HepG2 (cell line): ENCODE results near the gene SPPL3. TPM values are rescaled to one million over a fixed set of nuclear protein-coding genes. Genes with fewer than 3 reads are reported as not detected.
"Not testable (repeated sequence)": the region's sequence is repeated elsewhere in the genome, so short reads cannot be mapped to it uniquely, and the experiment has no call there.

ENCODE experiments used
- ATAC-seq: fragments of 200-7000 bp; cut with Tn5 transposase; 3 replicates; pipeline ENCODE4 v1.9.1; 2020; ENCODE audit warnings: mild to moderate bottlenecking, moderate library complexity
- BruUV-seq: library from RNA; stranded (reverse); fragments of 400-500 nt; replicated peaks from 2 replicates; lab custom pipeline; 2021; lab: Mats Ljungman, UMichigan
- CTCF ChIA-PET: fragments of 300-600 bp; formaldehyde crosslinking; extraction: SDS; loops from one replicate; lab custom pipeline; 2021; ENCODE audit warnings: low total read pairs, inconsistent platforms, low intra/inter-chr PET ratio; lab: Yijun Ruan, JAX
- POLR2A ChIA-PET: fragments of 350-600 bp; sonication (Branson Sonifier 250); formaldehyde crosslinking; loops from one replicate; lab custom pipeline; 2020; ENCODE audit warnings: antibody characterized with exemption, inconsistent platforms; lab: Yijun Ruan, JAX
- DNase-seq: peaks from one replicate; pipeline ENCODE4 v3.0.0-alpha.2; 2015; ENCODE audit warnings: low spot score
- FAIRE-seq: peaks from 3 replicates; lab custom pipeline; 2011; peaks lifted over from hg19 to GRCh38; lab: Jason Lieb, UNC
- H2AFZ ChIP-seq: one replicate; pipeline ENCODE4 v1.6.1; 2011; ENCODE audit warnings: low read length, inconsistent platforms
- H3K27ac ChIP-seq: fragments of 300-600 bp; 3 replicates; pipeline ENCODE4 v1.8.0; 2011; ENCODE audit warnings: mixed run types, mild to moderate bottlenecking, mixed read lengths, low read length, inconsistent platforms; ENCODE audit not compliant: insufficient read depth; ENCODE audit errors: extremely low read length
- H3K27me3 ChIP-seq, 2 experiments: fragments of 200-600 bp in 1 of 2; 2 replicates in 1 of 2; 3 replicates in 1 of 2; pipeline versions ENCODE4 v1.6.0 to v1.8.0; 2011; ENCODE audit warnings: low read length in 2 of 2, mild to moderate bottlenecking in 2 of 2, moderate library complexity in 2 of 2, inconsistent platforms in 1 of 2; ENCODE audit not compliant: insufficient read depth in 2 of 2, control insufficient read depth in 1 of 2
- H3K36me3 ChIP-seq, 2 experiments: fragments of 200-600 bp in 1 of 2; replicated peaks in 1 of 2; 2 replicates in 1 of 2; 3 replicates in 1 of 2; pipeline versions ENCODE4 v1.5.1 to v1.8.0; 2011; ENCODE audit warnings: low read length in 2 of 2, inconsistent platforms in 1 of 2; ENCODE audit not compliant: insufficient read depth in 2 of 2, control insufficient read depth in 1 of 2
- H3K4me1 ChIP-seq: 2 replicates; pipeline ENCODE4 v1.5.1; 2012; ENCODE audit warnings: low read length, inconsistent platforms; ENCODE audit not compliant: insufficient read depth
- H3K4me2 ChIP-seq: 2 replicates; pipeline ENCODE4 v1.6.0; 2011; ENCODE audit warnings: low read depth, low read length, inconsistent platforms
- H3K4me3 ChIP-seq, 3 experiments: fragments of 200-600 bp in 1 of 3; sonication (generic), shearing (Covaris generic) in 1 of 3; replicated peaks in 1 of 3; 2 replicates each; pipeline ENCODE4 v1.5.1; 2011 to 2016; ENCODE audit warnings: low read length in 3 of 3, inconsistent platforms in 2 of 3, low read depth in 2 of 3, mild to moderate bottlenecking in 2 of 3, control low read depth in 1 of 3, mixed read lengths in 1 of 3; ENCODE audit not compliant: insufficient read depth in 1 of 3
- H3K79me2 ChIP-seq: one replicate; pipeline ENCODE4 v1.6.1; 2011; ENCODE audit warnings: low read length, inconsistent platforms; ENCODE audit not compliant: insufficient read depth
- H3K9ac ChIP-seq: 2 replicates; pipeline ENCODE4 v1.6.0; 2011; ENCODE audit warnings: mild to moderate bottlenecking, low read depth, low read length, inconsistent platforms; ENCODE audit not compliant: insufficient read depth
- H3K9me3 ChIP-seq: 2 replicates; pipeline ENCODE4 v1.5.1; 2012; ENCODE audit warnings: mild to moderate bottlenecking, low read length
- H4K20me1 ChIP-seq: 2 replicates; pipeline ENCODE4 v1.6.0; 2011; ENCODE audit warnings: inconsistent platforms, mild to moderate bottlenecking, low read length, moderate library complexity; ENCODE audit not compliant: insufficient read depth
- BRD4 ChIP-seq: sonication (generic); formaldehyde crosslinking; IDR thresholded peaks from 2 replicates; pipeline ENCODE4 v1.4.0; 2020; ENCODE audit warnings: missing genetic modification reagents
- CEBPG ChIP-seq: IDR thresholded peaks from 2 replicates; pipeline ENCODE4 v1.6.1; 2016
- NAIF1 ChIP-seq: sonication (generic); formaldehyde crosslinking; IDR thresholded peaks from 2 replicates; pipeline ENCODE4 v1.5.0; 2020; ENCODE audit warnings: mild to moderate bottlenecking, missing genetic modification reagents, borderline replicate concordance
- WGBS: methylation state at CpG from one replicate; pipeline ENCODE4 v1.1.6; 2017; ENCODE audit warnings: low lambda C conversion rate; 5-methylcytosine and 5-hydroxymethylcytosine counted together
- in situ Hi-C: cut with HindIII; loops from 2 replicates; pipeline ENCODE4 v1.10.0; 2017; ENCODE audit warnings: low pct_unique_long_range_greater_than_20kb; ENCODE audit not compliant: extremely low pct_ligation_motif_present
- intact Hi-C: fragments of 100-400 bp; cut with micrococcal nuclease; formaldehyde crosslinking; loops from one replicate; pipeline ENCODE4 v1.10.0; 2022; ENCODE audit not compliant: unreplicated experiment
- polyA plus RNA-seq, 8 experiments: library from polyadenylated mRNA; depleted of rRNA in 3 of 8; stranded (reverse) in 7 of 8; unstranded in 1 of 8; fragments of >200 nt; fragmentation: Illumina TruSeq in 4 of 8; extraction: Trizol in 4 of 8; gene quantifications; 2 replicates each; pipeline versions ENCODE4 v1.2.1 to v1.2.3, GENCODE V29; 2011 to 2016; ENCODE audit warnings: low read depth in 4 of 8, missing spikeins in 1 of 8, mixed read lengths in 1 of 8; ENCODE audit not compliant: insufficient read depth in 1 of 8
- total RNA-seq, 5 experiments: library from RNA; depleted of rRNA; stranded (reverse); fragments of >200 nt; fragmentation: Illumina TruSeq; extraction: Trizol; gene quantifications; 2 replicates each; pipeline ENCODE4 v1.2.3, GENCODE V29; 2016; ENCODE audit warnings: low read depth in 1 of 5
- TF ChIP-seq, protein P1 (sequence below): sonication (generic); formaldehyde crosslinking; IDR thresholded peaks from 2 replicates; pipeline ENCODE4 v1.8.1; 2023; ENCODE audit warnings: mild to moderate bottlenecking, missing genetic modification reagents, borderline replicate concordance
- TF ChIP-seq, protein P2 (sequence below): sonication (generic); formaldehyde crosslinking; IDR thresholded peaks from 2 replicates; pipeline ENCODE4 v1.4.0; 2020; ENCODE audit warnings: missing genetic modification reagents
- TF ChIP-seq, protein P3 (sequence below): sonication (generic); formaldehyde crosslinking; IDR thresholded peaks from 2 replicates; pipeline ENCODE4 v1.8.0; 2022; ENCODE audit warnings: missing genetic modification reagents, mild to moderate bottlenecking, moderate library complexity, borderline replicate concordance

The SPPL3 gene
- total and polyA plus RNA-seq, 2 of the 13 experiments (the other 11 are each of a cell fraction or from before 2014, with no cell fraction given), result 8.9 to 9.1 TPM

DNA sequence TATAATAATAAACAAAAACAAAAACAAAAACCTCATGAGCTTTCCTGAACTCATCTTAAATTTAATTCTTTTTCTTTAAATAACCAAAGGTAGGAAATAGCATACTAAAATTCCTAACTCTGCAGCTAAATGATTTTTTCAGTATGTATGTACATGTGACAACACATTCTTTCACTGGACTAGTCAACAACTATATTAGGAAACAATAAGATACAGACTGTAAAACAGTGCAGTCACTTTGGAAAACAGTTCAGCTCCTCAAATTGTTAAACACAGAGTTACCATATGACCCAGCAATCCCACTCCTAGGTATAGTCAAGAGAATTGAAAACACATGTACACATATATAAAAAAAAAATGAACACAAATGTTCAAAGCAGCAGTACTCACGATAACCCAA is 64.7 kb downstream of the SPPL3 start (continued):
- TF ChIP-seq BRD4 (CRISPR knock-in tag) (no peak), NAIF1 (CRISPR knock-in tag) (no peak), CEBPG (CRISPR knock-in tag) (no peak)
- TF ChIP-seq, protein P1, sequence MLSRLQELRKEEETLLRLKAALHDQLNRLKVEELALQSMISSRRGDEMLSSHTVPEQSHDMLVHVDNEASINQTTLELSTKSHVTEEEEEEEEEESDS, result no peak
- TF ChIP-seq, protein P2, sequence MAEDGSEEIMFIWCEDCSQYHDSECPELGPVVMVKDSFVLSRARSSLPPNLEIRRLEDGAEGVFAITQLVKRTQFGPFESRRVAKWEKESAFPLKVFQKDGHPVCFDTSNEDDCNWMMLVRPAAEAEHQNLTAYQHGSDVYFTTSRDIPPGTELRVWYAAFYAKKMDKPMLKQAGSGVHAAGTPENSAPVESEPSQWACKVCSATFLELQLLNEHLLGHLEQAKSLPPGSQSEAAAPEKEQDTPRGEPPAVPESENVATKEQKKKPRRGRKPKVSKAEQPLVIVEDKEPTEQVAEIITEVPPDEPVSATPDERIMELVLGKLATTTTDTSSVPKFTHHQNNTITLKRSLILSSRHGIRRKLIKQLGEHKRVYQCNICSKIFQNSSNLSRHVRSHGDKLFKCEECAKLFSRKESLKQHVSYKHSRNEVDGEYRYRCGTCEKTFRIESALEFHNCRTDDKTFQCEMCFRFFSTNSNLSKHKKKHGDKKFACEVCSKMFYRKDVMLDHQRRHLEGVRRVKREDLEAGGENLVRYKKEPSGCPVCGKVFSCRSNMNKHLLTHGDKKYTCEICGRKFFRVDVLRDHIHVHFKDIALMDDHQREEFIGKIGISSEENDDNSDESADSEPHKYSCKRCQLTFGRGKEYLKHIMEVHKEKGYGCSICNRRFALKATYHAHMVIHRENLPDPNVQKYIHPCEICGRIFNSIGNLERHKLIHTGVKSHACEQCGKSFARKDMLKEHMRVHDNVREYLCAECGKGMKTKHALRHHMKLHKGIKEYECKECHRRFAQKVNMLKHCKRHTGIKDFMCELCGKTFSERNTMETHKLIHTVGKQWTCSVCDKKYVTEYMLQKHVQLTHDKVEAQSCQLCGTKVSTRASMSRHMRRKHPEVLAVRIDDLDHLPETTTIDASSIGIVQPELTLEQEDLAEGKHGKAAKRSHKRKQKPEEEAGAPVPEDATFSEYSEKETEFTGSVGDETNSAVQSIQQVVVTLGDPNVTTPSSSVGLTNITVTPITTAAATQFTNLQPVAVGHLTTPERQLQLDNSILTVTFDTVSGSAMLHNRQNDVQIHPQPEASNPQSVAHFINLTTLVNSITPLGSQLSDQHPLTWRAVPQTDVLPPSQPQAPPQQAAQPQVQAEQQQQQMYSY (CRISPR knock-in tag), result no peak
- TF ChIP-seq, protein P3, sequence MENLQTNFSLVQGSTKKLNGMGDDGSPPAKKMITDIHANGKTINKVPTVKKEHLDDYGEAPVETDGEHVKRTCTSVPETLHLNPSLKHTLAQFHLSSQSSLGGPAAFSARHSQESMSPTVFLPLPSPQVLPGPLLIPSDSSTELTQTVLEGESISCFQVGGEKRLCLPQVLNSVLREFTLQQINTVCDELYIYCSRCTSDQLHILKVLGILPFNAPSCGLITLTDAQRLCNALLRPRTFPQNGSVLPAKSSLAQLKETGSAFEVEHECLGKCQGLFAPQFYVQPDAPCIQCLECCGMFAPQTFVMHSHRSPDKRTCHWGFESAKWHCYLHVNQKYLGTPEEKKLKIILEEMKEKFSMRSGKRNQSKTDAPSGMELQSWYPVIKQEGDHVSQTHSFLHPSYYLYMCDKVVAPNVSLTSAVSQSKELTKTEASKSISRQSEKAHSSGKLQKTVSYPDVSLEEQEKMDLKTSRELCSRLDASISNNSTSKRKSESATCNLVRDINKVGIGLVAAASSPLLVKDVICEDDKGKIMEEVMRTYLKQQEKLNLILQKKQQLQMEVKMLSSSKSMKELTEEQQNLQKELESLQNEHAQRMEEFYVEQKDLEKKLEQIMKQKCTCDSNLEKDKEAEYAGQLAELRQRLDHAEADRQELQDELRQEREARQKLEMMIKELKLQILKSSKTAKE, result no peak

DNA sequence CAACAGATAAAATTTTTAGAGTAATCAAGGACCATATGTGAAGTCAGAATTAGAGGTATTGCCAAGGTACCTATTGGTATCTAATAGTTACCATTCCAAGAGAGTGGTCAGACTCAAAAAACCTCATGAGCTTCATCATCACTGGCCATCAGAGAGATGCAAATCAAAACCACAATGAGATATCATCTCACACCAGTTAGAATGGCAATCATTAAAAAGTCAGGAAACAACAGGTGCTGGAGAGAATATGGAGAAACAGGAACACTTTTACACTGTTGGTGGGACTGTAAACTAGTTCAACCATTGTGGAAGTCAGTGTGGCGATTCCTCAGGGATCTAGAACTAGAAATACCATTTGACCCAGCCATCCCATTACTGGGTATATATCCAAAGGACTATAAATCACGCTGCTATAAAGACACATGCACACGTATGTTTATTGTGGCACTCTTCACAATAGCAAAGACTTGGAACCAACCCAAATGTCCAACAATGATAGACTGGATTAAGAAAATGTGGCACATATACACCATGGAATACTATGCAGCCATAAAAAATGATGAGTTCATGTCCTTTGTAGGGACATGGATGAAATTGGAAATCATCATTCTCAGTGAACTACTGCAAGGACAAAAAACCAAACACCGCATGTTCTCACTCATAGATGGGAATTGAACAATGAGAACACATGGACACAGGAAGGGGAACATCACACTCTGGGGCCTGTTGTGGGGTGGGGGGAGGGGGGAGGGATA is 65.4 kb downstream of the SPPL3 start:
- FAIRE-seq, H2AFZ ChIP-seq, H3K79me2 ChIP-seq, H3K4me3 ChIP-seq, H3K27me3 ChIP-seq, H3K27ac ChIP-seq, ATAC-seq, H3K4me1 ChIP-seq, POLR2A ChIA-PET, in situ Hi-C loops, intact Hi-C loops, CTCF ChIA-PET, DNase-seq, H3K9me3 ChIP-seq, H3K4me2 ChIP-seq, H3K36me3 ChIP-seq, H4K20me1 ChIP-seq, H3K9ac ChIP-seq, BruUV-seq: not testable (repeated sequence)
- WGBS, result 100% methylated on average over 3 of the region's 4 CpGs
